GM18951 (cell line): ENCODE data around the gene MEP1B.
"Not testable (repeated sequence)": the region's sequence is repeated elsewhere in the genome, so short reads cannot be mapped to it uniquely, and the experiment has no call there.

Experiments
- POLR2A ChIP-seq: IDR thresholded peaks from 4 replicates; pipeline ENCODE4 v1.6.1; 2011; ENCODE audit warnings: mild to moderate bottlenecking; ENCODE audit not compliant: insufficient read length, insufficient read depth; ENCODE audit errors: extremely low read depth
- in situ Hi-C: fragments of 300-500 bp; cut with MboI; formaldehyde crosslinking; loops from one replicate; pipeline ENCODE4 v1.12.0; 2022; ENCODE audit warnings: low sequenced_read_pairs, mixed read lengths, inconsistent platforms; ENCODE audit not compliant: unreplicated experiment

MEP1B gene

GRCh38 chr18:32177530-32177929 lies 12.3 kb upstream of the MEP1B start:
- in situ Hi-C loops = no loop called here
- TF ChIP-seq POLR2A = no peak

GRCh38 chr18:32183503-32183902 lies 6.3 kb upstream of the MEP1B start:
- in situ Hi-C loops = no loop called here
- TF ChIP-seq POLR2A = no peak

DNA sequence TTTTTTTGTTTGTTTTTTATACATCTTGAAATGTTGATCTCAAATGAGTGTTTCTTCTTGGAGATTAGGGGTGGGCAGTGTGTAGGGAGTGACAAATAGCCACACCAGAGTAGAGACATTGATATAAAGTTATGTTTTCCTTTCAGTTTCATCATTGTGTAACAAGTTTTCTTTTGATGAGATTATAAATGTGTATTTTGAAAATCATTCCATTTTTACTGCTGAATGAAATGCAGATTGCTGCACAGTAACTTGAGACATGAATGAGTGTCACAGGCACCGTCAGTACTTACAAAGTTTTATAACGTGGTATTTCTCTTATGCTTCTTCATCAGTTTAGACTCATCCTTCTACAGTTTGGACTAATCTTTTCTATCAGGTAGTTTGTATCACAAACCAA lies 370 bp downstream of the MEP1B start:
- no peak for TF ChIP-seq POLR2A
- in situ Hi-C loops = no loop called here

- in situ Hi-C loops = no loop called here
- no peak for TF ChIP-seq POLR2A
Measured at GRCh38 chr18:32195881-32196815, 6.3 kb downstream of the MEP1B start.

DNA sequence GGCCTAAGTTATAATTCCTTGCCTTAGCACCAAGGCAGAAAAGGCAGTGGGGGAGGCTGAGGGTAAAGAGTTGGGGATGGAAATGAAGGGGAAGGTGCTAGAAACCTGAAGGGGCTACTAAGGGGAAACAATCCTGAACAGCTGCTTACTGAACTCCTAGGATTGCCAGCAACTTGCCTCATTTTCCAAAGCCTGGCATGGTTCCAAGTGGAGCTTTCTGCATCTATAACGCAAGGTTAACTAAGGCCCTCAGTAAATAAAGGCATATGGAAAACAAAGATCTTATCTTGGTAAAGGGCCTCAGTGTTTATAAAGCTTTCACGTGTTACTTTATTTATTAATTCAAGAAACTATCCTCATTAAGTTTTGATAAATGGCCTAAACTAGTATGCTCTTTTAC lies 10.9 kb downstream of the MEP1B start:
- no peak for TF ChIP-seq POLR2A
- in situ Hi-C loops = no loop called here

GRCh38 chr18:32201948-32202672 lies 12.3 kb downstream of the MEP1B start:
- in situ Hi-C loops = no loop called here
- no peak for TF ChIP-seq POLR2A

GRCh38 chr18:32208023-32208422 lies 18.2 kb downstream of the MEP1B start:
- in situ Hi-C loops = no loop called here
- TF ChIP-seq POLR2A = no peak

DNA sequence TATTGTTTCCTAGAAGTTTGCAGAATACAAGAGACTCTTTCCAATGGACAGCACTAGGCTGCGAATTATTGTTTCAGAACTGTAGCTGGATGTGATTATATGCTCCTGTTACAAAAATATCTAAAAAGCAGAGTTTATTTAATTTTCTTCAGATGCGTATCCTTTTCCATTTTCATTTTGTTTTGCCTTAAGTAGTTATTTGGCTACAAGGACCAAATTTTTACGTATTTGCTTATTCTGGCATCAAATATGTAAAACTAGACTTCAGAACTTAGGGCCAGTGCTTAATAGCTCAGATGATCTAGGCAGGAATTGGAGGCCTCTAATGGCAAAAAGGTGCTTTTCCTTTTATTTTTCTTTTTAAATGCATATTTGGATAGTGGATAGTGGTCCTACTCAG lies 18.7 kb downstream of the MEP1B start:
- no peak for TF ChIP-seq POLR2A
- in situ Hi-C loops = no loop called here

DNA sequence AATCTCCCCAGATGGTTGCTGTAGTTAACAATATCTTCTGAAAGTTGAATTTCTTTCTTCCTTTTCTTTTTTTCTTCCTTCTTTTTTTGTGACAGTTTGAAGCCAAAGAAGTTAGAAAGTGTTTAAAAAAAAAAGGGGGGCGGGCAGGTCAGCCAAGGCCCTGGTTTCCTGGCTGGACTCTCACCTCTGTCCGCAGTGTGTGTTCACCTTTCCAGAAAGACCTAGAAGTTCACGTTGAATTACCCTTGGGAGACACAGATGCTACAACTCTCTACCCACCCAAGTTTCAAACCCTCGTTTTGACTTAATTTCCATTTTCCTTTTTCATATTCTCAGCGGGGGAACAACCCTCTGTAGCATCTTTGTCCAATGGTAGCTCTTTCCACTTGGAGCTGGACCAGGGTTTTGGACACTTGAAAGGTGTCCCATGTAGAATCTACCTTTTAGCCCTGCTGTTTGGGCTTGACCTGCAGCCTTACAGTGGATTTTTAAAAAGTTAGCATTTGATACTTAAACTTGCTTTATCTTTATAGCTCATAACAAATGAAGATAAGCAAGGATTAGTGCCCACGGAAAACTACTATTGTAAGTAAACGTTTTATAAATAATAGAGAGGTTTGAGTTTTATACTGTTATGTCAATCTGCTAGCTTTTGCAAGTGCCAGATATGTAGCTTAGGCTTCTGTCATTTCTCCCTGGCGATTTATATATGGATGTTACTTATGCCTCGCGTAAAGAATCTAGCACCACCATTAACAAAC lies 20.0 kb downstream of the MEP1B start:
- TF ChIP-seq POLR2A = no peak
- in situ Hi-C loops = no loop called here

DNA sequence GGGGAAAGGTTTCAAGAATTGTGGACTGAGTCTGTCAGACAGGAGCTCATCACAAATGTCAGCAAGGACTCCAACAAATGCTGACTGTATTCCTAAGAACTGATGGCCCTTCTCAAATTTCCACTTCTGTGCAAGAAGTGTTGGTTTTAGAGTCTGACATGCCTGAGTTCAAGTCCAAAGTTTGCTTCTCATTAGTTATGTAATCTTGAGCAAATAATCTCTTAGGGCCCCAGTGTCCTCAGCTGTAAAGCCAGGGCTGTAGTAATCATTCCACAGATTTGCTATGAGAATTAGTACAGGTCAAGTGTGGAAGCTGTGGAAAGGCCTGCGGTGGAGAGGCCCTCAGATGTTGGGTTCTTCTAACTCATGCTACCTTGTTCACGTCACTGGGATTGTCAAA lies 23.9 kb downstream of the MEP1B start:
- in situ Hi-C loops = no loop called here
- TF ChIP-seq POLR2A = no peak

GRCh38 chr18:32216390-32216789 lies 26.6 kb downstream of the MEP1B start:
- no peak for TF ChIP-seq POLR2A
- in situ Hi-C loops = no loop called here

- TF ChIP-seq POLR2A = no peak
- in situ Hi-C loops = no loop called here
Measured at GRCh38 chr18:32219431-32220018, 29.7 kb downstream of the MEP1B start.

GRCh38 chr18:32233348-32233747 lies 43.5 kb downstream of the MEP1B start:
- in situ Hi-C loops = not testable (repeated sequence)
